ENCODE results near the gene NUP42.
A peak's percentile ranks its signal among the peaks of the same experiment; 100 is the strongest.
"Not testable (repeated sequence)": the region's sequence is repeated elsewhere in the genome, so short reads cannot be mapped to it uniquely, and the experiment has no call there.

NUP42 gene, protein sequence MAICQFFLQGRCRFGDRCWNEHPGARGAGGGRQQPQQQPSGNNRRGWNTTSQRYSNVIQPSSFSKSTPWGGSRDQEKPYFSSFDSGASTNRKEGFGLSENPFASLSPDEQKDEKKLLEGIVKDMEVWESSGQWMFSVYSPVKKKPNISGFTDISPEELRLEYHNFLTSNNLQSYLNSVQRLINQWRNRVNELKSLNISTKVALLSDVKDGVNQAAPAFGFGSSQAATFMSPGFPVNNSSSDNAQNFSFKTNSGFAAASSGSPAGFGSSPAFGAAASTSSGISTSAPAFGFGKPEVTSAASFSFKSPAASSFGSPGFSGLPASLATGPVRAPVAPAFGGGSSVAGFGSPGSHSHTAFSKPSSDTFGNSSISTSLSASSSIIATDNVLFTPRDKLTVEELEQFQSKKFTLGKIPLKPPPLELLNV

GRCh38 chr7:23181684-23182553 is at the start of gene NUP42:
TSS of gene NUP42 (plus strand) at chr7:23182048. CDS start at chr7:23182086, 38 bp downstream.
- peak; percentile 90 for DNase-seq

- DNase-seq: no peak
Measured at GRCh38 chr7:23133797-23134196, 48.1 kb upstream of the NUP42 start.

GRCh38 chr7:23135755-23136154 is 46.1 kb upstream of the NUP42 start:
- DNase-seq: no peak

GRCh38 chr7:23136216-23136615 is 45.6 kb upstream of the NUP42 start:
- DNase-seq: no peak

- no peak for DNase-seq
Measured at GRCh38 chr7:23157679-23158078, 24.2 kb upstream of the NUP42 start.

DNA sequence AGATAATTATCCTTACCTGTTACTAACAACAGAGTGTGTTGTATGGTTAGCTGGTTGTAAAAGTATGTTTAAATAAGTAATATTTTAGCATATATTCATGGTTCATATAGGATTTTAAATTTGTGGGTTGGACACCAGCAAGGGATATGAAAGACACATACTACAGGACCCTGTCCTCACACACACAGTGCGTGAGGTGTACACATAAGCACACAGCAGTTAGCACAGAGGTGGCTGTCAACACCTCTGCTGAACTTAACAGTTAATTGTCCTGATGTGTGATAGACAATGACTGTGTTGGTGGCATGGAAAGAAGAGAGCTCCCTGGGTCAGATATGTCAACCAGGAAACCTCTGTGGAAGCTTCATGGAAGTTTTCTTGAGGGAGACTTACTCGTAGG is 23.3 kb upstream of the NUP42 start:
- DNase-seq: no peak

DNA sequence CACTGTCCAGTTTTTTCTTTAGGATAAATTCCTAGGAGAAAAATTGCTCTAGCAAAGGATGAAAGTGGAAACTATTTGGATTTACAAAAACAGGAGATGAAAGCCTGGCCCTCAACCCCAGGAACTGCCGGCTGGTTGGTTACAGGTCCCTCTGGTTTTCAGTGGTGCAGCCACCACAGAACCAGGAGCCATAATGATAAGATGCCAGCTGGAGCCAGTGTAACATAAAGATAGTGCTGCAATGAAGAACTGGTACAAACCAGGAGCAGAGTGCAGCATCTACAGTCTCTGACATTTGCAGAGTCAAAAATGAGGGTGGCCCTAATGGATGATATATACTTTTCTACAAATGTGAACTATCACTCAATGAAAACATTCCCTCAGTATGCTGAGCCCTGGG is 20.4 kb upstream of the NUP42 start:
- no peak for DNase-seq

GRCh38 chr7:23164846-23165245 is 17.0 kb upstream of the NUP42 start:
- DNase-seq: no peak

- no peak for DNase-seq
Measured at GRCh38 chr7:23165316-23165715, 16.5 kb upstream of the NUP42 start.

DNA sequence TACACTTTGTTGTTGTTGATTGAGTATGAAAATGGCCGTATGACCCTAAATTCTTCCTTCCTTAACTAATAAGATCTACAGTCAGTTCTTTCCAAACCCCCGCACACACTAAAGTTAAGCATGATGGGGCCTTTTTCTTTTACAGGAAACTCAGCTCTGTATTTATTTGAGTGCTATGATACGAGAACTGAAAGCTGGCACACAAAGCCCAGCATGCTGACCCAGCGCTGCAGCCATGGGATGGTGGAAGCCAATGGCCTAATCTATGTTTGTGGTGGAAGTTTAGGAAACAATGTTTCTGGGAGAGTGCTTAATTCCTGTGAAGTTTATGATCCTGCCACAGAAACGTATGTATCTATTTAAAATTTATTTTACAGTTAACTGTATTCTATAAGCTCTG is 14.2 kb upstream of the NUP42 start:
- no peak for DNase-seq

- DNase-seq: no peak
Measured at GRCh38 chr7:23168111-23168885, 13.6 kb upstream of the NUP42 start.

DNA sequence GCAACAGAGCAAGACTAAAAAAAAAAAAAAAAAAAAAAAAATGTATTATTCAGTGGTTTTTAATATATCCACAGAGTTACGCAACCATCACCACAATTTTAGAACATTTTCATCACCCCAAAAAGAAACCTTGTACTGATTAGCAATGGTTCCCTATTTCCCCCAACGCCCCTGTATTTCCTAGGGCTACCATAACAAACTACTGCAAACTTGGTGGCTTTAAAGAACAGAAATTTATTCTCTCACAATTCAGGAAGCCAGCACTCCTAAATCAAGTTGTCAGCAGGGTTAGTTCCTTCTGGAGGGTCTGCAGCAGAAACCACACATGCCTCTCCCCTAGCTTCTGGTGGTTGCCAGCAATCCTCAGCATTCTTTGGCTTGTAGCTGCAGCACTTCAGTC is 5.9 kb upstream of the NUP42 start:
- no peak for DNase-seq

GRCh38 chr7:23183279-23184012 is 1.6 kb downstream of the NUP42 start:
- no peak for DNase-seq

DNA sequence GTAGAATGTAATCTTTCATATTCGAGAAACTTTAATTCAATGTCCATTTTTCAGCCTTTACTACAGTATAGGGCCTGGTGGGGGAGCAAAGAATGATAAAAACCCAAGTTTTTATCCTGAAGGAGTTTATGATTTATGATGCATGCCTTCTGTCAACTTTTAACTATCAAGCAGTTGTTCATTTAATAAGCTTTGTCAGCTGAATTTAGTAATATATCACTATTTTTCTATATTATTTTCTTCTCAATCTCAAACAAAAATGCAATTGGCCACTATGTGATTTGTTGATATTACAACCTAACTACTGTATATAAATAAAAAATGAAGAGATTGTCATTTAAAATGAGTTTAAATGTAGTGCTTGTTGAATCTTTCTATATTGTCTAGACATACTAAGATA is 2.4 kb downstream of the NUP42 start:
- DNase-seq: no peak

DNA sequence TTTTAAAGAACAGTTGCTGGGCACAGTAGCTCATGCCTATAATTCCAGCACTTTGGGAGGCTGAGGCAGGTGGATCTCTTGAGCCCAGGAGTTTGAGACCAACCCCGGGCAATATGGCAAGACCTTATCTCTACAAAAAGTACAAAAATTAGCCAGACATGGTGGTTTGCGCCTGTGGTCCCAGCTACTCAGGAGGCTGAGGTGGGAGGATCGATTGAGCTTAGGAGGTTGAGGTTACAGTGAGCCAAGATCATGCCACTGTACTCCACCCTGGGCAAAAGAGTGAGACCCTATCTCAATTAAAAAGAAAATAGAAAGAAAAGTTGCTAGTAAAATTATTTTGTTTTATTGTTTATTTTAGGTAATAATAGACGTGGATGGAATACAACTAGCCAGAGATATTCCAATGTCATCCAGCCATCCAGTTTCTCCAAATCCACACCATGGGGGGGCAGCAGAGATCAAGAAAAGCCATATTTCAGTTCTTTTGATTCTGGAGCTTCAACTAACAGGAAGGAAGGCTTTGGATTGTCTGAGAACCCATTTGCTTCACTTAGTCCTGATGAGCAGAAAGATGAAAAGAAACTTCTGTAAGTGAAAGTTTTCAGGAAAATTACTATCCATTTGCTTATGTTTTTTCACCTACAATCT is 3.0 kb downstream of the NUP42 start:
- DNase-seq: no peak

DNA sequence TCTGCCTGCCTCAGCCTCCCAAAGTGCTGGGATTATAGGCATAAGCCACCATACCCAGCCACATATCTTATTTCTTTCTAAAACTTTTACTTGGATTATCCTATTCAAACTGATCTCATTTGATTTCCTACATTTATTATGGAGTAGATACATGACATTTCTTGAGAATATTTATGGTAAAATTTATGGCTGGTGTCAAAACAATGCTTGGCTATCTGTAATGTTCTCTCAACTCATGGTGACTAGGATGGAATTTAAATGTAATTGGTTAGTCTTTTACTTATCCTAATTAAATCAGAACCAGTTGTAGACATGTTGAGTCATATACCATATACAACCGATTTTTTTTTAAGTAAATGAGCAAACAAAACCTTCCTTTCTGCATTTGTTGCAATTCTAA is 4.1 kb downstream of the NUP42 start:
- no peak for DNase-seq

- DNase-seq: no peak
Measured at GRCh38 chr7:23191022-23191421, 9.2 kb downstream of the NUP42 start.

DNA sequence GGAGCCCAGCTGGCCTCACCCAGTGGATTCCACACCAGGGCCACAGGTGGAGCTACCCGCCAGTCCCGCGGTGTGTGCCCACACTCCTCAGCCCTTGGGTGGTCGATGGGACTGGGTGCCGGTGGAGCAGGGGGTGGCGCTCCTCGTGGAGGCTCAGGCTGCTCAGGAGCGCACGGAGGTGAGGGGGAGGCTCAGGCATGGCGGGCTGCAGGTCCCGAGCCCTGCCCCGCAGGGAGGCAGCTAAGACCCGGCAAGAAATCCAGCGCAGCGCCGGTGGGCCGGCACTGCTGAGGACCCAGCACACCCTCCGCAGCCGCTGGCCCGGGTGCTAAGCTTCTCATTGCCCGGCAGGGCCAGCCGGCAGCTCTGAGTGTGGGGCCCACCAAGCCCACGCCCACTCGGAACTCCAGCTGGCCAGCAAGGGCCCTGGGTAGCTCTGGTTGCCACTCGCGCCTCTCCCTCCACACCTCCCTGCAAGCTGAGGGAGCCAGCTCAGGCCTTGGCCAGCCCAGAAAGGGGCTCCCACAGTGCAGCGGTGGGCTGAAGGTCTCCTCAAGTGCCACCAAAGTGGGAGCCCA is 11.9 kb downstream of the NUP42 start:
- DNase-seq: not testable (repeated sequence)

- no peak for DNase-seq
Measured at GRCh38 chr7:23196306-23196705, 14.5 kb downstream of the NUP42 start.

- DNase-seq: not testable (repeated sequence)
Measured at GRCh38 chr7:23197745-23198144, 15.9 kb downstream of the NUP42 start.

- no peak for DNase-seq
Measured at GRCh38 chr7:23200331-23200730, 18.5 kb downstream of the NUP42 start.

GRCh38 chr7:23204241-23204640 is 22.4 kb downstream of the NUP42 start:
- DNase-seq: no peak

Data from NK-92 treated with Interleukin-12 subunit alpha and Interleukin-12 subunit beta, amount 100 ng/mL, for 24 hours (cell line).